HG03175 (cell line): ENCODE data around the gene HNRNPA1L2.
"Not testable (repeated sequence)": the region's sequence is repeated elsewhere in the genome, so short reads cannot be mapped to it uniquely, and the experiment has no call there.

Source experiments
- ATAC-seq: cut with Tn5 transposase; IDR thresholded peaks from one replicate; pipeline ENCODE4 v1.9.1; 2021; ENCODE audit warnings: mild to moderate bottlenecking, moderate library complexity; ENCODE audit not compliant: unreplicated experiment

Gene HNRNPA1L2

DNA sequence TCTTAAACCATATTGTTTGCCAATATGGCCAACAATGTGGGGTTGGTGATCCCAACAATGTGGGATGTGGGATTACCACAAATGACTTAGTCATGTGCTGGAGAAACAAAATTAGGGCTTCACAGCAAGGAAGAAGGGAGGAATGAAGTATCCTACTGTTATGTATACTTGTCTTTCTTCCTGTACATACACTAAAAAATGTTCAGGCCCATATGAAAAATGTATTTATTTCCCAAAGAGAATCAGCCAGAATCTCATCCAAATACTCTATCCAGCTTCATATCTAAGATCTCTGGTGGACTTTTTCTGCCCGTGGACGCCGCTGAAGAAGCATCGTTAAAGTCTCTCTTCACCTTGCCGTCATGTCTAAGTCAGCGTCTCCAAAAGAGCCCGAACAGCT lies at the start of gene HNRNPA1L2:
HNRNPA1L2 (plus strand) TSS at position 301 of the 400 bp plus-strand sequence; CDS start at position 363, 62 bp downstream.
- ATAC-seq = no peak

DNA sequence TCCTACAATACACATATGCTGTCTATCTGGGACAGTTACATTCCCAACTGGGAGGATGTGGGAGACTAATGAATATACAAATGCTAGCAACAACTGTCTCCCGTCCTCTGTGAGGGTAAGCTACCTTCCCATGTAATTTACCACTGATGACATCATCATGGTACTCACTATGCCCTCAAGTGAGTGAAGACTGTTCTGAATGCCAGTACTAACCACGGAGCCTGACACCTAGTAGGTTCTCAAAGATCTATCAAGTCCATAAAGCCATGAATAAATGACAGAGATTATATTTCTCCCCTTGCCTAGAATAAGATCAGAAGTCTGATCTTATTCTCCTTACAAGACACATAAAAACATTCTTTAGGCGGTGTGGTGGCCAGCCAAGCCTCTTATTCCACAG lies 49.1 kb upstream of the HNRNPA1L2 start:
- not testable (repeated sequence) for ATAC-seq

DNA sequence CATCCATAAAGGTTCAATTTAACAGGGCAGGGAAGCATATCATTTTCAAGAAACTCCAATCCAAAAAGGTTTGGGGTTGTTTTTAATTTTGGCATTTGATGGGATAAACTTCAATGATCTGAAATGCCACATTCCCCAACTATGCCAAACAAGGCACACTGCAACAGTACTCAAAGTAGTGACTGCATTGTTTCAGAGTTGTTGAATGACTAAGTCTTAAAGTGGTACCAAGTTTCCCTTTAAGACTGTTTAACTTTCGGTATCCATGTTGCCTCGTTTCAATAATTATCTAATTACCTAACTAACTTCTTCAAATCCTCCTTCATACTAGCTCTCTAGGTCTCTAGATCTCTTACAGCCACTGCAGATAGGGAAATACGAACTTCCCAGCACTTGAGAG lies 48.4 kb upstream of the HNRNPA1L2 start:
- ATAC-seq = not testable (repeated sequence)

- not testable (repeated sequence) for ATAC-seq
These were observed 47.9 kb upstream of the HNRNPA1L2 start for GRCh38 chr13:52594295-52594694.

GRCh38 chr13:52597676-52598075 lies 44.6 kb upstream of the HNRNPA1L2 start:
- ATAC-seq = no peak

GRCh38 chr13:52599037-52599847 lies 43.0 kb upstream of the HNRNPA1L2 start:
- peak; percentile 20 for ATAC-seq

GRCh38 chr13:52599848-52600603 lies 42.2 kb upstream of the HNRNPA1L2 start:
- ATAC-seq = peak; percentile 77

DNA sequence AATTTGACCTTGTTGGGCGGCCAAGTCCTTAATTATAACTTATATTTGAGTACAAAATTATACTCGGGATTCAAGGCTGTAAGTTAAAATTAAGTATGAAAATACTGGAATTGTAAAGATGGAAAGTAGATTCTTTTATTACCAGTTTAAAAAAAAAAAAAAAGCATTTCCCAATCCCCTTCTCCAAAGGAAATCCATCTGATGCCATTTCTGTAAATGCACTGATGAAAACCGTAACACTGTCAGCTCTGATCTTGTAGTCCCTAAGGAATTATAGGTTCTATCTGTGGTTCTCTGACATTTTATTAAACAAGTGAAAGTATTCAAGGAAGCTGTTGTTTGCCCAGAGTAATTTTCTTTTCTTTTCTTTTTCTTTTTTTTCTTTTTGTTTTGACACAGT lies 41.6 kb upstream of the HNRNPA1L2 start:
- ATAC-seq = no peak

DNA sequence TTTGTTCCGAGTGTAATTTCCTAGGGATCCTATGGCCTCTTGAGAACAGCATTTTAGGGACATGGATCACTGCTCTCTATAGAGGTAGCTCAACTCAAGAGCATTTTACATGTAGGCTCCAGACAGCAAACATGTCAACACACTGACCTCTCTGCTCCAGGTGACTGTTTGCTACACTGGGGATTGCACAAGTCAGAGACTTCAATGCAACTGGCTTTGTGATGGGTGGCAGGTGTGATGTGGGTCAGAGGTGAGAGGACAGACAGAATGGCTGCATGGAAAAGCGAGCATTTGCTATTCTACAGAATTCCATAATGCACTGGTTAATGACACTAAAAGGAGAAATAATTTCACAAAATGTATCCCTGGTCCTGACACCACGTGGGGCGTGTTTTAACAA lies 38.9 kb upstream of the HNRNPA1L2 start:
- ATAC-seq = not testable (repeated sequence)

DNA sequence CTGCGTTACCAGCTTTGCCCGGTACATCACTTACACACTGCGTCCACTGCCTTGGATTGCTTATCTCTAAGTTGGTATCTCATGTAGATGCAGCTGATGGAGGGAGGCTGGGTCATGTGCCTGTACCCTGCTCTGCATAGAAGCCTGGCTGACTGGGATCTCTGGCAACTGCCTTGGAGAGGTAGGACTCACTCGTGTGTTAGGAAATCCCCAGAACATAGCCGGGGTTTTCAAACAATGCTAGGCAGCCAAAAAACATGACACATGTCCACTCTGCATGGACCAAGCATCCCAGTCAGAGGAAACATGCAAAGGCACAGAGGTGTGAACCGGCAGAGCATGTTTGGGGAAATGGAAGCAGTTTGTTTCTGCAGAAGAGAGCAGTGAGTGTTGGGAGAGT lies 36.1 kb upstream of the HNRNPA1L2 start:
- ATAC-seq = not testable (repeated sequence)

GRCh38 chr13:52606795-52607194 lies 35.4 kb upstream of the HNRNPA1L2 start:
- ATAC-seq = not testable (repeated sequence)

DNA sequence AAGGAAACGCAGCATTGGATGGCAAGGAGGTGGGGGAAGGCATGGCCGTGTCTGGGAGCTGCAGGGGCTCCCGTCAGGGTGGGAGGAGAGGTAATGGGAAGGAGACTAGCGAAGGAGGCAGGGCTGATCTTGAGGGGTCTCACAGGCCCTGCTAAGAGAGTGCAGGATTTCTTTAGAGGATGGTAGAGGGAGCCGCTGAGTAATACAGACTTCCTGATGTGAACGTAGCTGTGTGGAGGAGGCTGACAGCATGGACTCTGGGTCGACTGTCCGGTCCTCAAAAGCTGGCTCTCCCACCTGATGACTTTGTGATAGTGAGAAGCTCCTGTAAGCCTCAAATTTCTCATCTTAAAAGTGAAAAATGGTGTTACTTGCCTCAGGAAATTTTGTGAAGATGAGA lies 34.0 kb upstream of the HNRNPA1L2 start:
- ATAC-seq = not testable (repeated sequence)

GRCh38 chr13:52609013-52609606 lies 33.1 kb upstream of the HNRNPA1L2 start:
- peak; percentile 78 for ATAC-seq

- not testable (repeated sequence) for ATAC-seq
These were observed 32.1 kb upstream of the HNRNPA1L2 start for GRCh38 chr13:52610158-52610557.

- no peak for ATAC-seq
These were observed 27.0 kb upstream of the HNRNPA1L2 start for GRCh38 chr13:52615134-52615801.

DNA sequence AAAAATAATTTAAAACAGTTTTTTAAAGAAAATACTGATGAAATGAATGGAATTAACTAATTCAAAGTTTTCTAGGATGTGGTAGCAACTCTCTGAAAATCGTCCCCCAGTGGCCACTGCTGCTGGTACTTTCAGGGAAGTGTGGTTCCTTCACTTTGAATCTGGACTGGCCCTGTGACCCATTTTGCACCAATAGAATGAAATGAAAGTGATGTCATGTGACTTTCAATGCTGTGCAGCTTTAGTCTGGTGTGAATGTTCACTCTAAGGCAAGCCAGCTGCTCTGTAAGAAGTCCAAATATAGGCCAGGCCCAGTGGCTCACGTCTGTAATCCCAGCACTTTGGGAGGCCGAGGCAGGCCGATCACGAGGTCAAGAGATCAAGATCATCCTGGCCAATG lies 26.4 kb upstream of the HNRNPA1L2 start:
- peak; percentile 31 for ATAC-seq

DNA sequence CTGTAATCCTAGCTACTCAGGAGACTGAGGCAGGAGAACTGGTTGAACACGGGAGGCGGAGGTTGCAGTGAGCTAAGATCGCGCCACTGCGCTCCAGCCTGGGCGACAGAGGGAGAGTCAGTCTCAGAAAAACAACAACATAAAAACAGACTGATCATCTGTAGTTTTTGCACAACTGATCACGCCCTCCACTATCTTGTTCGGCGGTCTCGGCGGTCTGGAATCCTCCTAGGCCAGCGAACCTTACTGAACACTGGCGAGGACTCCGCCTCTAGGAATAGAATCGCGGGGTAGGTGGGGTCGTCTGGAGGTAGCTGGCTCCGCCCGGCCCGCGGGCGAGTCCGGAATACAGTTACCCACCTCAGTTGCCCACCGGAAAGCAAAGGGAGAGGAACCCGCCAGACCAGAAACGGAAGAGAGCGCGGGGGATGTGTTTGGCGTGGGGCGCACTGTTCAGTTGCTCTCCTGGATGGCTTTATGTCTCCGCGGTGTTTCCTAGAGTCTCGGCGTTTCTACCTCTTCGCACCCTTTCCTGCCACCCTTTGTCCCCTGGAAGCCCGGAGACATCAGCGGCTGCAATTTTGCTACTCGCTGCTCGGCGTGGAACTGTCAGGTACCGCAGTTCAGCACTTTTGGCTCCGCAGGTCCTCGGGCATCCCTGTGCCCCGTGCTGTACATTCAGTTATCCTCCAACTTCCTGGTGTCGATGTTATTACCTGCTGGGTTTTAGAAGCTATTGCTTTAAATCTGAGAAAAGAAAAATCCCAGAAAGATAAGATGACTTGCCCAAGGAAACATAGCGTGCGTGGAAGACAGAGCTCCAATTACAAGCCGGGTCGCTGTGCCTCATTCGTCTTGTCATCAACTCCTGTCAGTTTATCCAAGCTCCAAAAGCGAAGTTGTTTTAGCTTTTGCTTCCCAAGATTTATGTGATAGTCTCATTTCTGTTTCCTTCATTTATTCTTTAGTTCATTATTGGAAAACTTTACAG lies 24.9 kb upstream of the HNRNPA1L2 start:
- ATAC-seq = peak; percentile 96

- not testable (repeated sequence) for ATAC-seq
These were observed 11.0 kb upstream of the HNRNPA1L2 start for GRCh38 chr13:52631083-52631690.

- ATAC-seq = no peak
These were observed 3.4 kb upstream of the HNRNPA1L2 start for GRCh38 chr13:52638666-52639328.
